Measurements from ENCODE around the gene FRRS1L. TPM values are rescaled to one million over a fixed set of nuclear protein-coding genes. Genes with fewer than 3 reads are reported as not detected.

The FRRS1L gene
- total and polyA plus RNA-seq, 2 of the 13 experiments (the other 11 are each of a cell fraction or from before 2014, with no cell fraction given), result 0.02 to 0.03 TPM

DNA sequence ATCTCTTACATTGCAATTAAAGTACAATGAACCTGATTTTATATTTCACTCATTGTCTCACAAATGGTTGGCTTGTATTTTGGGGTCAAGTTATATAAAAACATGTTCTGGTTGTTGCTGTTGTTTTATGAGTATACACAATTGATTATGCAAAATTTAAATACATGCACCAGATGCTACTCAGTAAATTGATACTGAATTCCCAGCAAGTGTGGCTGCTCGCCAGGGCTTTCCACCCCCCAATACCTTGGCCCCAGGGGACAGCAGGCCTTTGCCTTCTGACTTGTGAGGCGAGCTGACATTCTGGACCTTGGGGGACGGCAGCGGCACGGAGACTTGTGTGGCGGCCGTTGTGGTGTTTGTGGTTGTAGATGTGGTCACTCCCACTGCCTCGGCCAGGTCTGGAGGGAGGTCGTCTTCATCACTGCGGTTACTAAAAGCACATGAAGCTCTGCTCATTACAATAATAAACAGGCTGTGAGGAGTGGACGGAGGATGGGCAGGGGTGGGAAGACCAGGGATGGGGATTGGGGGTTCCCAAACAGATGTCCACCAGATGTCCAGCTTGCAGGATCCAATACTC is 27.0 kb upstream of the FRRS1L start:
- no TSS peak for BruUV-seq (replicated peaks)
- in situ Hi-C loops (cut with HindIII; ENCODE audit: extremely low pct_ligation_motif_present, low pct_unique_long_range_greater_than_20kb), result loop anchor here (5.0 to 25.0 kb wide), 2 partner anchors 128 to 318 kb away; partner anchors contain the start of gene EPB41L4B
- H3K9ac ChIP-seq (ENCODE audit: insufficient read depth, low read depth, low read length), result no peak overlapping the region
- H3K9me3 ChIP-seq (ENCODE audit: low read length), result no peaks in the 10 kb centered on the region
- H3K4me3 ChIP-seq (replicated peaks in 1 of 3; ENCODE audit: insufficient read depth in 1 of 3, low read depth in 2 of 3, low read length in 3 of 3), result no peak overlapping the region
- H3K27ac ChIP-seq (ENCODE audit: extremely low read length, insufficient read depth, low read length), result no peak overlapping the region
- H3K27me3 ChIP-seq (ENCODE audit: control insufficient read depth in 1 of 2, insufficient read depth in 2 of 2, low read length in 2 of 2), result no peaks in the 10 kb centered on the region; a peak in 1 of 5 replicates
- H4K20me1 ChIP-seq (ENCODE audit: insufficient read depth, low read length), result no peaks in the 10 kb centered on the region
- DNase-seq (ENCODE audit: low spot score) (no peak), FAIRE-seq (no peak), ATAC-seq (no peak)
- POLR2A ChIA-PET, result no interaction called here
- CTCF ChIA-PET (ENCODE audit: low intra/inter-chr PET ratio, low total read pairs), result interaction anchor here (2.0 kb wide), 1 partner anchor 207 kb away, joined by 7 read pairs; no protein-coding TSS in a partner anchor
- 36% methylated on average over 7 of the region's 11 CpGs for WGBS (ENCODE audit: low lambda C conversion rate)
- intact Hi-C loops (cut with micrococcal nuclease; ENCODE audit: unreplicated experiment), result loop anchor here (2.0 kb wide), 1 partner anchor 121 kb away; no protein-coding TSS in a partner anchor
- 0 out of 2 replicates have a peak, but pooled peaks cover 9% of the 10 kb centered on the region for H3K4me1 ChIP-seq (ENCODE audit: insufficient read depth, low read length)
- H3K4me2 ChIP-seq (ENCODE audit: low read depth, low read length), result no peak overlapping the region
- H3K79me2 ChIP-seq (ENCODE audit: insufficient read depth, low read length), result no peaks in the 10 kb centered on the region
- H3K36me3 ChIP-seq (replicated peaks in 1 of 2; ENCODE audit: control insufficient read depth in 1 of 2, insufficient read depth in 2 of 2, low read length in 2 of 2), result no peaks in the 10 kb centered on the region
- no peak overlapping the region for H2AFZ ChIP-seq (ENCODE audit: low read length)
- no peak for TF ChIP-seq RBM39 (IDR thresholded peaks at IDR 0.05; ENCODE audit: low read depth, low read length, poor library complexity, severe bottlenecking)
- no peak for TF ChIP-seq MED1 (CRISPR knock-in tag; IDR thresholded peaks at IDR 0.05)
- TF ChIP-seq, protein P1, sequence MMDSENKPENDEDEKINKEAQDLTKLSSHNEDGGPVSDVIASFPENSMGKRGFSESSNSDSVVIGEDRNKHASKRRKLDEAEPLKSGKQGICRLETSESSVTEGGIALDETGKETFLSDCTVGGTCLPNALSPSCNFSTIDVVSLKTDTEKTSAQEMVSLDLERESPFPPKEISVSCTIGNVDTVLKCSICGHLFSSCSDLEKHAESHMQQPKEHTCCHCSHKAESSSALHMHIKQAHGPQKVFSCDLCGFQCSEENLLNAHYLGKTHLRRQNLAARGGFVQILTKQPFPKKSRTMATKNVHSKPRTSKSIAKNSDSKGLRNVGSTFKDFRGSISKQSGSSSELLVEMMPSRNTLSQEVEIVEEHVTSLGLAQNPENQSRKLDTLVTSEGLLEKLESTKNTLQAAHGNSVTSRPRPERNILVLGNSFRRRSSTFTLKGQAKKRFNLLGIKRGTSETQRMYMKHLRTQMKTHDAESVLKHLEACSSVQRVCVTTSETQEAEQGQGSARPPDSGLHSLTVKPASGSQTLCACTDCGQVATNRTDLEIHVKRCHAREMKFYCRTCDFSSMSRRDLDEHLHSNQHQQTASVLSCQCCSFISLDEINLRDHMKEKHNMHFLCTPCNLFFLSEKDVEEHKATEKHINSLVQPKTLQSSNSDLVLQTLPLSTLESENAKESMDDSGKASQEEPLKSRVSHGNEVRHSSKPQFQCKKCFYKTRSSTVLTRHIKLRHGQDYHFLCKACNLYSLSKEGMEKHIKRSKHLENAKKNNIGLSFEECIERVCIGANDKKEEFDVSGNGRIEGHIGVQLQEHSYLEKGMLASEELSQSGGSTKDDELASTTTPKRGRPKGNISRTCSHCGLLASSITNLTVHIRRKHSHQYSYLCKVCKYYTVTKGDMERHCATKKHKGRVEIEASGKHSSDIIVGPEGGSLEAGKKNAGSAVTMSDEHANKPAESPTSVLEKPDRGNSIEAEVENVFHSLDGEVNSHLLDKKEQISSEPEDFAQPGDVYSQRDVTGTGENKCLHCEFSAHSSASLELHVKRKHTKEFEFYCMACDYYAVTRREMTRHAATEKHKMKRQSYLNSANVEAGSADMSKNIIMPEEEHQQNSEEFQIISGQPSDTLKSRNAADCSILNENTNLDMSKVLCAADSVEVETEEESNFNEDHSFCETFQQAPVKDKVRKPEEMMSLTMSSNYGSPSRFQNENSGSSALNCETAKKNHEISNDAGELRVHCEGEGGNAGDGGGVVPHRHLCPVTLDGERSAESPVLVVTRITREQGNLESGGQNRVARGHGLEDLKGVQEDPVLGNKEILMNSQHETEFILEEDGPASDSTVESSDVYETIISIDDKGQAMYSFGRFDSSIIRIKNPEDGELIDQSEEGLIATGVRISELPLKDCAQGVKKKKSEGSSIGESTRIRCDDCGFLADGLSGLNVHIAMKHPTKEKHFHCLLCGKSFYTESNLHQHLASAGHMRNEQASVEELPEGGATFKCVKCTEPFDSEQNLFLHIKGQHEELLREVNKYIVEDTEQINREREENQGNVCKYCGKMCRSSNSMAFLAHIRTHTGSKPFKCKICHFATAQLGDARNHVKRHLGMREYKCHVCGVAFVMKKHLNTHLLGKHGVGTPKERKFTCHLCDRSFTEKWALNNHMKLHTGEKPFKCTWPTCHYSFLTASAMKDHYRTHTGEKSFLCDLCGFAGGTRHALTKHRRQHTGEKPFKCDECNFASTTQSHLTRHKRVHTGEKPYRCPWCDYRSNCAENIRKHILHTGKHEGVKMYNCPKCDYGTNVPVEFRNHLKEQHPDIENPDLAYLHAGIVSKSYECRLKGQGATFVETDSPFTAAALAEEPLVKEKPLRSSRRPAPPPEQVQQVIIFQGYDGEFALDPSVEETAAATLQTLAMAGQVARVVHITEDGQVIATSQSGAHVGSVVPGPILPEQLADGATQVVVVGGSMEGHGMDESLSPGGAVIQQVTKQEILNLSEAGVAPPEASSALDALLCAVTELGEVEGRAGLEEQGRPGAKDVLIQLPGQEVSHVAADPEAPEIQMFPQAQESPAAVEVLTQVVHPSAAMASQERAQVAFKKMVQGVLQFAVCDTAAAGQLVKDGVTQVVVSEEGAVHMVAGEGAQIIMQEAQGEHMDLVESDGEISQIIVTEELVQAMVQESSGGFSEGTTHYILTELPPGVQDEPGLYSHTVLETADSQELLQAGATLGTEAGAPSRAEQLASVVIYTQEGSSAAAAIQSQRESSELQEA (CRISPR knock-in tag; IDR thresholded peaks at IDR 0.05; ENCODE audit: not compliant biosample characterization), result no peak
- TF ChIP-seq ZBTB33 (CRISPR knock-in tag; IDR thresholded peaks at IDR 0.05), result no peak
- TF ChIP-seq ZNF343 (CRISPR knock-in tag; IDR thresholded peaks at IDR 0.05), result no peak
- no peak for TF ChIP-seq MED13 (CRISPR knock-in tag; IDR thresholded peaks at IDR 0.05)
- TF ChIP-seq ZZZ3 (CRISPR knock-in tag; IDR thresholded peaks at IDR 0.05; ENCODE audit: borderline replicate concordance), result no peak
- no peak for TF ChIP-seq ZNF619 (CRISPR knock-in tag; IDR thresholded peaks at IDR 0.05)
- TF ChIP-seq SCMH1 (CRISPR knock-in tag; IDR thresholded peaks at IDR 0.05; ENCODE audit: borderline replicate concordance), result no peak
- TF ChIP-seq ZNF33B (CRISPR knock-in tag; IDR thresholded peaks at IDR 0.05), result no peak
- TF ChIP-seq LCORL (IDR thresholded peaks at IDR 0.05), result no peak
- TF ChIP-seq LCORL (CRISPR knock-in tag; IDR thresholded peaks at IDR 0.05), result no peak
- TF ChIP-seq CREM (IDR thresholded peaks at IDR 0.05), result no peak
- no peak for TF ChIP-seq CREM (CRISPR knock-in tag; IDR thresholded peaks at IDR 0.05)
- no peak for TF ChIP-seq ZNF720 (CRISPR knock-in tag; IDR thresholded peaks at IDR 0.05)
- TF ChIP-seq MIXL1 (CRISPR knock-in tag; IDR thresholded peaks at IDR 0.05), result no peak

Measured in HepG2 (cell line).